GM08714 (cell line): ENCODE results near the gene B4GALNT3.

Source experiments
- H3K4me3 ChIP-seq: fragments of 200-500 bp; sonication (Bioruptor generic); 2 replicates; pipeline ENCODE4 v1.5.1; 2014; ENCODE audit warnings: mild to moderate bottlenecking, low read length, inconsistent platforms
- ZNF274 ChIP-seq: IDR thresholded peaks from 2 replicates; pipeline ENCODE4 v1.6.1; 2012; ENCODE audit warnings: mild to moderate bottlenecking, low read depth, low read length

The B4GALNT3 gene

GRCh38 chr12:559906-560455 is 100.2 kb downstream of the B4GALNT3 start:
- no peak for TF ChIP-seq ZNF274
- H3K4me3 ChIP-seq, result no peak overlapping the region

GRCh38 chr12:560691-561390 is 101.1 kb downstream of the B4GALNT3 start:
- H3K4me3 ChIP-seq, result no peak overlapping the region
- no peak for TF ChIP-seq ZNF274

GRCh38 chr12:561391-561705 is 101.6 kb downstream of the B4GALNT3 start:
- no peak overlapping the region for H3K4me3 ChIP-seq
- TF ChIP-seq ZNF274, result no peak

GRCh38 chr12:561908-562593 is 102.3 kb downstream of the B4GALNT3 start:
- no peak overlapping the region for H3K4me3 ChIP-seq
- no peak for TF ChIP-seq ZNF274

- TF ChIP-seq ZNF274, result no peak
- no peak overlapping the region for H3K4me3 ChIP-seq
Measured at GRCh38 chr12:562634-563033, 102.9 kb downstream of the B4GALNT3 start.

- no peak for TF ChIP-seq ZNF274
- no peak overlapping the region for H3K4me3 ChIP-seq
Measured at GRCh38 chr12:563250-563781, 103.6 kb downstream of the B4GALNT3 start.

- no peak overlapping the region for H3K4me3 ChIP-seq
- no peak for TF ChIP-seq ZNF274
Measured at GRCh38 chr12:563787-564298, 104.1 kb downstream of the B4GALNT3 start.

- no peak overlapping the region for H3K4me3 ChIP-seq
- TF ChIP-seq ZNF274, result no peak
Measured at GRCh38 chr12:565161-565560, 105.4 kb downstream of the B4GALNT3 start.

- no peak for TF ChIP-seq ZNF274
Measured at GRCh38 chr12:565589-566105, 105.9 kb downstream of the B4GALNT3 start.

GRCh38 chr12:568486-568885 is 108.7 kb downstream of the B4GALNT3 start:
- no peak overlapping the region for H3K4me3 ChIP-seq
- no peak for TF ChIP-seq ZNF274

More at GRCh38 chr12:565589-566105, 105.9 kb downstream of the B4GALNT3 start:
- no peak overlapping the region for H3K4me3 ChIP-seq

GRCh38 chr12:569091-569676 is 109.4 kb downstream of the B4GALNT3 start:
- no peak for TF ChIP-seq ZNF274
- H3K4me3 ChIP-seq, result no peak overlapping the region

GRCh38 chr12:569803-570434 is 110.2 kb downstream of the B4GALNT3 start:
- no peak for TF ChIP-seq ZNF274
- H3K4me3 ChIP-seq, result peak overlapping the region; percentile 51; the same call in 1 of the 2 replicates

GRCh38 chr12:570435-570920 is 110.7 kb downstream of the B4GALNT3 start:
- TF ChIP-seq ZNF274, result no peak
- no peak overlapping the region for H3K4me3 ChIP-seq
